ENCODE results near the gene NOXO1. TPM values are rescaled to one million over a fixed set of nuclear protein-coding genes. Genes with fewer than 3 reads are reported as not detected.
"Not testable (repeated sequence)": the region's sequence is repeated elsewhere in the genome, so short reads cannot be mapped to it uniquely, and the experiment has no call there.

Gene NOXO1
- total RNA-seq, 2 donors from 2014 or later = 0.42 TPM; not detected in 1

GRCh38 chr16:2015947-2016208 lies 34.6 kb upstream of the NOXO1 start:
- H3K27ac ChIP-seq (ENCODE audit: low read depth, low read length) = no peak overlapping the region
- no peak overlapping the region for H3K9ac ChIP-seq (ENCODE audit: extremely low read depth, low read length, poor library complexity, severe bottlenecking)
- DNase-seq = no peak
- peaks cover 33% of the 10 kb centered on the region for H3K27me3 ChIP-seq (ENCODE audit: control insufficient read depth, insufficient read depth, low read length, poor library complexity, severe bottlenecking)
- no peaks in the 10 kb centered on the region for H3K4me1 Mint-ChIP-seq
- no peak overlapping the region for H3K4me3 ChIP-seq (ENCODE audit: low read length)
- no peaks in the 10 kb centered on the region for H3K9me3 ChIP-seq (ENCODE audit: control insufficient read depth, low read length)
- H3K27ac Mint-ChIP-seq = no peak overlapping the region
- TF ChIP-seq CTCF (conservative IDR thresholded peaks at IDR 0.05) = no peak
- peaks cover 42% of the 10 kb centered on the region for H3K27me3 Mint-ChIP-seq (ENCODE audit: insufficient read depth)
- no peaks in the 10 kb centered on the region for H3K36me3 Mint-ChIP-seq (ENCODE audit: low read depth)
- no peaks in the 10 kb centered on the region for H3K4me1 ChIP-seq (ENCODE audit: control insufficient read depth, insufficient read depth, low read length)
- WGBS, 2 experiments (ENCODE audit: insufficient coverage in 1 of 2, insufficient read length in 1 of 2) = 89 to 100% methylated on average over 2 to 7 of the region's 7 CpGs
- H3K36me3 ChIP-seq (ENCODE audit: control insufficient read depth, insufficient read depth, low read length) = no peaks in the 10 kb centered on the region
- H3K4me3 Mint-ChIP-seq = no peak overlapping the region
- H3K9me3 Mint-ChIP-seq = no peaks in the 10 kb centered on the region

DNA sequence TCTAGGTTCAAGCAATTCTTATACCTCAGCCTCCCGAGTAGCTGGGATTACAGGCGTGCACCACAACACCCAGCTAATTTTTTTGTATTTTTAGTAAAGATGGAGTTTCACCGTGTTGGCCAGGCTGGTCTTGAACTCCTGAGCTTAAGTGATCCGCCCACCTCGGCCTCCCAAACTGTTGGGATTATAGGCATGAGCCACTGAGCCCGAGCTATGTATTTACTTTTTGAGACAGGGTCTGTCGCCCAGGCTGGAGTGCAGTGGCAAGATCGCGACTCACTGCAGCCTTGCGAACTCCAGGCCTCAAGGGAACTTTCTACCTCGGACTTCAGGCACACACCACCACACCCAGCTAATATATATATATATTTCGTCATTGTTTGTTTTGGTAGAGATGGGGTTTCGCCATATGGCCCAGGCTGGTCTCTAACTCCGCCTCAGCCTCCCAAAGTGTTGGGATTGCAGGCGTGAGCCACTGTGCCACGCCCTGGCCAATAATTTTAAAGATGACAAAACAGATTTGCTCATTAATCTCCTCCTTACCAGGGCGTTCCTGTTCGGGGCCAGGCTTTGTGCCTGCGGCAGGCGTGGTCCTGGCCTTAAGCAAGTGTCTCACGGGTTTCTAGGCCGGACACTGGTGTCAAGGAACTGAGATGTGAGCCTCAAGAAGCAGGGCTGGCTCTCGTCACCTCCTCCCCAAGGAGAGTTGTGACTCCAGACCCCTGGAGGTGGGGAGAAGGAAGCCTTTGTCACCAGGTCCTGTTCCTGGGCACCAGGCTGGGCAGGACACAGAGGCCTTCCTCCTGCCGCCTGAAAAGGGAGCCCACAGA lies 34.1 kb upstream of the NOXO1 start:
- H3K9me3 ChIP-seq (ENCODE audit: control insufficient read depth, low read length) = no peaks in the 10 kb centered on the region
- no peaks in the 10 kb centered on the region for H3K36me3 ChIP-seq (ENCODE audit: control insufficient read depth, insufficient read depth, low read length)
- no peaks in the 10 kb centered on the region for H3K36me3 Mint-ChIP-seq (ENCODE audit: low read depth)
- 86 to 92% methylated on average over 15 to 21 of the region's 24 CpGs for WGBS, 2 experiments (ENCODE audit: insufficient coverage in 1 of 2, insufficient read length in 1 of 2)
- H3K27me3 Mint-ChIP-seq (ENCODE audit: insufficient read depth) = peaks cover 36% of the 10 kb centered on the region
- peaks cover 28% of the 10 kb centered on the region for H3K27me3 ChIP-seq (ENCODE audit: control insufficient read depth, insufficient read depth, low read length, poor library complexity, severe bottlenecking)
- no peak overlapping the region for H3K27ac ChIP-seq (ENCODE audit: low read depth, low read length)
- no peak overlapping the region for H3K4me3 Mint-ChIP-seq
- no peak for TF ChIP-seq CTCF (conservative IDR thresholded peaks at IDR 0.05)
- H3K9me3 Mint-ChIP-seq = no peaks in the 10 kb centered on the region
- H3K4me1 Mint-ChIP-seq = peaks cover 2% of the 10 kb centered on the region
- H3K27ac Mint-ChIP-seq = no peak overlapping the region
- H3K9ac ChIP-seq (ENCODE audit: extremely low read depth, low read length, poor library complexity, severe bottlenecking) = no peak overlapping the region
- H3K4me3 ChIP-seq (ENCODE audit: low read length) = no peak overlapping the region
- H3K4me1 ChIP-seq (ENCODE audit: control insufficient read depth, insufficient read depth, low read length) = peaks cover 2% of the 10 kb centered on the region
- no peak for DNase-seq

GRCh38 chr16:2013527-2013926 lies 32.3 kb upstream of the NOXO1 start:
- Mint-ChIP-seq H3K9me3 (no peaks in the 10 kb centered on the region), H3K36me3 (ENCODE audit: low read depth) (peaks cover 3% of the 10 kb centered on the region)

DNA sequence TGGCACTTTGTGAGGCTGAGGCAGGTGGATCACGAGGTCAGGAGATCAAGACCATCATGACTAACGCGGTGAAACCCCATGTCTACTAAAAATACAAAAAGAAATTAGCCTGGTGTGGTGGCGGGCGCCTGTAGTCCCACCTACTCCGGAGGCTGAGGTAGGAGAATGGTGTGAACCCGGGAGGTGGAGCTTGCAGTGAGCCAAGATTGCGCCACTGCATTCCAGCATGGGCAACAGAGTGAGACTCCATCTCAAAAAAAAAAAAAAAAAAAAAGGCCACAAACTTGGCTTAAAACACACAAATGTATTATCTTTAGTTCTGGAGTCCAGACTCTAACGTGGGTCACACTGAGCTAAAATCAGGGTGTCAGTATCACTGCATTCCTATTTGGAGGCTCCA lies 30.5 kb upstream of the NOXO1 start:
- not testable (repeated sequence) for H3K4me3 ChIP-seq (ENCODE audit: low read length); H3K27ac ChIP-seq (ENCODE audit: low read depth, low read length); H3K36me3 ChIP-seq (ENCODE audit: control insufficient read depth, insufficient read depth, low read length); H3K4me3 Mint-ChIP-seq; H3K36me3 Mint-ChIP-seq (ENCODE audit: low read depth); H3K27me3 ChIP-seq (ENCODE audit: control insufficient read depth, insufficient read depth, low read length, poor library complexity, severe bottlenecking); H3K9me3 Mint-ChIP-seq; H3K9me3 ChIP-seq (ENCODE audit: control insufficient read depth, low read length); DNase-seq; H3K9ac ChIP-seq (ENCODE audit: extremely low read depth, low read length, poor library complexity, severe bottlenecking); H3K27ac Mint-ChIP-seq; H3K27me3 Mint-ChIP-seq (ENCODE audit: insufficient read depth)
- H3K4me1 Mint-ChIP-seq = peaks cover 15% of the 10 kb centered on the region
- peaks cover 18% of the 10 kb centered on the region for H3K4me1 ChIP-seq (ENCODE audit: control insufficient read depth, insufficient read depth, low read length)
- WGBS, 2 experiments (ENCODE audit: insufficient coverage in 1 of 2, insufficient read length in 1 of 2) = 82 to 89% methylated on average over 7 to 9 of the region's 9 CpGs

More at GRCh38 chr16:2013527-2013926, 32.3 kb upstream of the NOXO1 start:
- no peak for DNase-seq
- Histone ChIP-seq H3K4me3 (ENCODE audit: low read length) (no peak overlapping the region), H3K4me1 (ENCODE audit: control insufficient read depth, insufficient read depth, low read length) (peaks cover 5% of the 10 kb centered on the region), H3K27me3 (ENCODE audit: control insufficient read depth, insufficient read depth, low read length, poor library complexity, severe bottlenecking) (peaks cover 10% of the 10 kb centered on the region), H3K9me3 (ENCODE audit: control insufficient read depth, low read length) (no peaks in the 10 kb centered on the region), H3K27ac (ENCODE audit: low read depth, low read length) (no peak overlapping the region), H3K9ac (ENCODE audit: extremely low read depth, low read length, poor library complexity, severe bottlenecking) (no peak overlapping the region), H3K36me3 (ENCODE audit: control insufficient read depth, insufficient read depth, low read length) (no peaks in the 10 kb centered on the region)
- TF ChIP-seq CTCF (conservative IDR thresholded peaks at IDR 0.05) = no peak
- H3K27ac Mint-ChIP-seq = no peak overlapping the region
- 91 to 97% methylated on average over 15 of the region's 15 CpGs for WGBS, 2 experiments (ENCODE audit: insufficient coverage in 1 of 2, insufficient read length in 1 of 2)
- no peak overlapping the region for H3K4me3 Mint-ChIP-seq
- H3K4me1 Mint-ChIP-seq = peaks cover 7% of the 10 kb centered on the region
- peaks cover 20% of the 10 kb centered on the region for H3K27me3 Mint-ChIP-seq (ENCODE audit: insufficient read depth)
